Embryonic facial prominence (tissue), 1 donor: ENCODE measurements around the gene HOXD3.

Source experiments
- DNase-seq: peaks from one replicate; pipeline ENCODE4 v3.0.0-alpha.2; 2016; ENCODE audit errors: extremely low spot score

HOXD3 gene

DNA sequence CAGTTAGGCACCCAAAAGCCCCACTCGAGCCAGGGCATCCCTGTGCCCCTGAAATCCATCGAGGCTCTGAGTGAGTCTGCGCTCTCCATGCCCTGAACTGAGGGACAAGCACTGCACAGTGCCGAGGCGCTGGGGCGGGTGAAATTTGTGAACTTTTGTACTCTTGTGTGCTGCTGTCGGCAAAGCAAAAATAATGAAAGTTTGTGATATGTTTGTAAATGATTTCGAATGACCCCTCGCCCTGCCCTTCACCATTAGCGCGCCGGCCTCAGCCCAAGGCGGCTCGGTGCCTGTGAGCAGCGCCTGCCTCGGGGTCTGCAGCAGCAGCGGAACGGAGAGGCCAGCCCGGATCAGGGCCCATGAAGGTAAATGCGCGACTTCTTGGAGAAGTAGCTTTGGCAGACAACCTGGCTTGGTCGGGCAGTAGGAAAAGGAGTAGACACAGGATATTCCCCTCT, 7.6 kb upstream of the HOXD3 start:
- DNase-seq, result no peak

GRCh38 chr2:176149939-176150583, 7.0 kb upstream of the HOXD3 start:
- no peak for DNase-seq

DNA sequence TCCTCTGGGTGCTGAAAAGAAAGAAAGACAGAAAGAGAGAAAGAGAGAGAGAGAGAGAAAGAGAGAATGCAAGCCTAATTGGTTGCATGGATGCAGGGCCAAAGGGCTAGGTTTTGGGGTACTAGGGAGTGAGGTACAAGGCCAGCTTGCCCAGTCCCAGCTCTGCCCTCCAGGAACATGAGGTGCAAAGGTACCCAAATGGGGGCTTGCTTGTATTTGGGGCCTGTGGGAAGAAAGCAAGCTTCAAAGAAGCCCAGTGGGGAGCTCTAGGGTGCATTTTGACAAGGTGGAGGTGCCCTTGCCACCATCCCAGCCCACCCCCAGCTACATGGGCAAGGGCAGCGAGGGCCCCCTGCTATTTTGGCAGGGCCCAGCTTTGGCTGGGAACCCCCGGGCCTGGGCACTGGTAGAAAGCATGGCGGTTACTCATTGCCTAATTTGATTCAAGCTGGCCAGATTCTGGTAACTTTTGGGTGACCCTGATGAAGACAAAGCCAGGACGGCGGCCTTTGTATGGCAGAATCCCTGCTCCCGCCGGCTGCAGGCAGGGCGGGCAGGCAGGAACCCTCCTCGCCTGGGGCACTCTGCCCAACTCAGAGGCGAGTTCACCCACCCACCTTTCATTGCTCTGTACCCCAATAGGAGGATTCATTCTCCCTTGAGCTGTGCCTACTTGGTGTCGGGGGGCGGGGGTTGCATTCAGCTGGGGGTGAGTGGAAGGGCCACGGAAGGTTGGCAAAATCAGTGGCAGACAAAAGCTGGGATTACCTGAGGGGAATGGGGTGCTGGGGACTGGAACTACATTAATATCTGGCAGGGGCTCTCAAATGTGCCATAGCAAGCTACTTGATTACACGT, 6.3 kb upstream of the HOXD3 start:
- DNase-seq, result no peak

GRCh38 chr2:176151442-176152287, 5.4 kb upstream of the HOXD3 start, which contains the start of gene HOXD4:
Gene HOXD4, plus strand, starts transcription at chr2:176151550. Its CDS starts 84 bp downstream, at chr2:176151634.
- no peak for DNase-seq

GRCh38 chr2:176152350-176153181, 4.5 kb upstream of the HOXD3 start:
- DNase-seq, result no peak

DNA sequence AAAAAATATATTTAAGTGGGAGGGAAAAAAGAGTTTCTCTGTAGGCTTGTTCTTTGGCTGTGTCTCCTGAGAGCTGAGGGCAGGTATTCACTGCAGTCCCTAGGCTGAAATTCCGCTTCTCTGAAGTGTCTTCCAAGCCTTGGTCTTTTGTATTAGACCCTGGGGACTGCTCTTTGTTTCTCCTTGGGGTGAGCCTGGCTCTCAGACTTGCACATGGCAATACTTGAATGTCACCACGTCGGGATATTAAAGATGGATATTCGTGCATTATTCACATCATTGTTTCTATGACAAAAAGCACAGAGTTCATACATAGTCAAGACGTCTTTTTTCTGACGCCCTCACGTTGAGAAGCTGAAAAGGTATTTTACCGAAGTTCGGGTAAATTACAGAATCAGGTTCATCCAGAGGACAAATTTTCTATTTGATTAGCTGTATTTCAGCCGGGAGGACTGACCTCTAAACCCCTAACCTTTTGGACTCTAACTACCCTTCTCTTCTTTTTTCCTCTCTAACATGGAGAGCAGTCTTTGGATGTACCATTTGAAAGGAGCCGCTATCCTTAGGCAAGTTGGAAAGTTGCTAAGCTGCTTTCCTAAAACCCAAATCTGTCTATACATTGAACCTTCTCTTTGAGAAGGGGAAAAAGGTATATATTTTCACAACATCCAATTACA, 2.4 kb upstream of the HOXD3 start:
- DNase-seq, result no peak

DNA sequence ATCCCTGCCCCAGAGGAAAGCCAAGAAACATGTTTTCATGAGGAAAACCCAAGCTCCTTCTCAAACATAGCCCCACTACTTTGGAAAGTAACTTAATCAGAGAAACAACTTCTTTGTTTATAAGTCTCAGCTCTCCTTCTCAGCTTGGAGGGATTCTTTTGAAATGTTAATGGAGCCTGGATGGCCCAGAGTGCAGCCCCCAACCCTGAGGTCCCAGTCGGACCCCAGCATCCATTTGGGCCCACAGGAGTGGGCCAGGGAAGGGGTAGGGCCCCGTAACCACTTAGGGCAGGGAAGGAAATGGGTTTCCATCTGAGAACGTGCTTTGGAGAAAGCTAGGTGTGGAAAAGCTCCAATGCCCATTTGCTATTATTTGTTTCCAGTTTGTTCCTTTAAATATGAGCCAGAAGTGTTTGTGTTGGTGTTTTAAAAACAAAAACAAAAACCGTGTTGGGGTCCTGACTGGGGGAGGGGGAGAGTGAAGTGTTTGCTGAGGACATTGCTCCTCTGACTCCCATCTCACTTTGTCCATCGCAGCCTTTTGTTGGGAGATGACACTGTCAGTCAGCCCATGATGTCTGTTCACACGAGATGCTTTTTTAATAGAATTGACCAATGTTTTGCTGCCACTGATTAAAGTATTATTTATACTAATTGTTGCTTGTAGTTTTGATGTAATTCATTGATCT, 1.6 kb upstream of the HOXD3 start:
- DNase-seq, result no peak

GRCh38 chr2:176156301-176156806, 753 bp upstream of the HOXD3 start:
- no peak for DNase-seq

- no peak for DNase-seq
Observed at GRCh38 chr2:176157499-176158185, 535 bp downstream of the HOXD3 start.

DNA sequence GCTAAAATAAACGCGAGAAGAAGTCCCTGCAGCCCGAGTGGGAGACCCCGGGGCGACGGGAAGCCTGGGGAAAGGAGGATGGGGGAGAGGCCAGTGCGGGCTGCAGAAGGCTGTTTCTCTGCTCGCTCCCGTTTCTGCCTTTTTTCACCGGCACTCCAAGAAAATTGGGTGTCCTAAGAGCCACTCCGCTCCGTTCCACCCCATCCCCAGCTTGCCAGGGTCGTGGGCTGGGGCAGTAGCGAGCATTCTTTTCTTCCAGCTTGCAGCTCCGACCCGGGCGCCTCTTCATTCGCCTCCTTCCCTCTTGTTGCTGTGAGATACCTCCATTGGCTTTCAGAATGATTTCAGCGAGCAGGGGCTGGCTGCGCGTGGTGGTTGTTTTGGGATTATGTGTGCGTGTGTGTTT, 1.1 kb downstream of the HOXD3 start:
- no peak for DNase-seq

GRCh38 chr2:176158855-176159662, 2.0 kb downstream of the HOXD3 start:
- no peak for DNase-seq

DNA sequence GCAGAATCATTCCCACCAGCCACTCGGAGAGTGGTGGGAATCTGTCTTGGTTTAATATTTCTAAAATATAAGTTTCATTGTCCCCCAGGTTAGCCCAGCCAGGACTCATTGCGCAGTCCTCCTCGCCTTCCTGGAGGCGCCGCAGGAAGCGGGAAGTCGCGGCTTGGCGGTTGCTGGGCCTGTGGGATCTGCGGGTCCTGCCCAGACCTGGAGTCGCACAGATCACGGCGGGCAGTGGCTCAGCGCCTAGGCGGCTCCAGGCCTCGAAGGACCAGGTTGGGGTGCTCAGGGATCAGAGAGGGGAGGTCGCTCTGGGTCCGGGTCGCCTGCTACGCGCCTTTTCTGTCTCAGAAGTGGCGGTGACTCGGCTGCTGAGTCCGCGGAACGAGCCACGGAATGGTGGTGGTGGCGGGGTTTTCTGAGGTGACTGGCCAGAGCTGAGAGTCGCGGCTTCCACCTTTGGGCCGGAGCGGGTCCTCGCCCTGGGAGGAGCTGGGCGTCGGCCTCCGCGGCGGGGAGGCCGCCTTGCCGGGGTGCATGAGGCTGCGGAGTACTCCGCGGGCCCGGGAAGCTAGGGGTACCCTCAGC, 2.6 kb downstream of the HOXD3 start:
- DNase-seq, result no peak

- no peak for DNase-seq
Observed at GRCh38 chr2:176160251-176160985, 3.3 kb downstream of the HOXD3 start.

- no peak for DNase-seq
Observed at GRCh38 chr2:176160986-176161824, 4.1 kb downstream of the HOXD3 start.

DNA sequence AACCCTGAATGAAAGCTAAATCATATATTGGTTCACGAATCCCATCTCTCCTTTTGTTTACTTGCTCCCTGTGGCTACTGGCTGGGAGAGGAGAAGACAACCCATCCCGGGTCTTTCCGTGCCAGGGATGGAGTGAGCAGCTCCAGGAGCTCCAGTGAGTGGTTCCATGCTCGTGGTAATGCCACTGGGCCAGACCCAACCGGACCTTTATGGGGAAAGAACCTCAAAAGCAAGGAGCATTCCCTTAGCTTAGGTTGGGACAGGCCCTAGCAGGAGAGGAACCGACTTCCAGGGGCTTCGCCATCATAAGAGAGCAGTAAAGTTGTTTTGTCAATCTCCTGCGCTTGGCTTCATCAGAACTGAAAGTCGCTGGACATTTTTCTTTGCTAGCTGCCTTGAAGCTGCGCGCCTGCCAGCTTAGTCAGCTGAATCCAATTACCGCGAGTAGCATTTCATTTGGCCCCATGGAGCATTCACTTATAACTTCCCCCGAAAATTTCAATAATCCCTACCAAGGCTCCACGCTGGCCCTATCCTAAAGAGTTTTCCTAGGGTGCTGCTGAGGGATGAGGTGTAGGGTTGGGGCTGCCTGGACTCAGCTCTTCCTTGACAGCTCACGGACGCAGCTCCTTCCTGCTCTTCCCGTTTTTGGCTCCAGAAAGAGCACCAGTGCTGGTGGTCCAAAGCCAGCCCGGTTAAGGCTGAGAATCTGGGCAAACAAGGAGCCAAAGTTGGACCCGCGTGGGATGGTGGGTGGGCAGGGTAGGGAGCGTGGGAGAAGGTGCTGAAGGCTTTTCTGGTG, 4.9 kb downstream of the HOXD3 start:
- DNase-seq, result no peak
